Left colon (tissue), 2 donors: ENCODE data around the gene TNFSF12. TPM values are rescaled to one million over a fixed set of nuclear protein-coding genes. Genes with fewer than 3 reads are reported as not detected.

Experiments
- ATAC-seq: fragments of 200-7000 bp; cut with Tn5 transposase; one replicate; pipeline ENCODE4 v1.9.1; 2020; ENCODE audit warnings: mild to moderate bottlenecking, moderate library complexity
- DNase-seq, 2 donors: peaks; one replicate each; pipeline ENCODE4 v3.0.0-alpha.2; 2020
- intact Hi-C, 2 donors: fragments of 100-400 bp; cut with DNase I in 1 of 2; cut with micrococcal nuclease in 1 of 2; formaldehyde crosslinking; loops; one replicate each; pipeline versions ENCODE4 v1.11.2 to v1.14.0; 2022; cut with DNase I, micrococcal nuclease
- total RNA-seq, 2 donors: library from RNA; stranded (reverse); fragmentation: NEBNext Ultra II Directional; extraction: Animal tissue kit (Norgen Biotek cat#: 25700); gene quantifications; one replicate each; pipeline ENCODE4 v1.2.1, GENCODE V29; 2021
- donor health status: DM: no; HTN: no; CAD: no.
- donor health status: DM: yes; HTN: yes; CAD: no.

TNFSF12 gene
- total RNA-seq, 2 donors from 2014 or later = 9.8 to 17.3 TPM

- no peak for DNase-seq
- ATAC-seq = no peak
- intact Hi-C loops = no loop called here
Observed at GRCh38 chr17:7538050-7538449, 10.8 kb upstream of the TNFSF12 start.

- intact Hi-C loops = no loop called here
- DNase-seq (no peak), ATAC-seq (no peak)
Observed at GRCh38 chr17:7538891-7539545, 9.8 kb upstream of the TNFSF12 start.

- ATAC-seq (no peak), DNase-seq (no peak)
- intact Hi-C loops = no loop called here
Observed at GRCh38 chr17:7541074-7541621, 7.7 kb upstream of the TNFSF12 start.

DNA sequence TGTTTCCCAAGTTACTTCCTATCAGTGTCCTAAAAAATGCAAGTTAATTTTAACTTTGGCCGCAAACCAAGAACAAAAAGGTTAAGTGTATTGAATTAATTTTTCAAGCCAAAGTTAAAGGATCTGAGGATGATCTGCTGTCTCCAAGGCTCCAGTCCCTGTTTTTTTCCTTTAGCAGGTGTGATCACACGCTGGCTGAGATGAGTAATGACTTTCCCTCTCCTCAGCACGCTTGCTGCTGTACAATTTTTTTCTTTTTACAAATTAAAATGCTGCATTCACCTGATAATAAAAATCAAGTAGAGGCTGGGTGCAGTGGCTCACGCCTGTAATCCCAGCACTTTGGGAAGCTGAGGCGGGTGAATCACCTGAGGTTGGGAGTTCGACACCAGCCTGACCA lies 3.9 kb upstream of the TNFSF12 start:
- intact Hi-C loops = no loop called here
- no peak for DNase-seq
- no peak for ATAC-seq

GRCh38 chr17:7549401-7550055 lies 670 bp downstream of the TNFSF12 start:
- intact Hi-C loops = no loop called here
- peak; percentile 74 for ATAC-seq
- DNase-seq = peak; percentile 63 to 72

DNA sequence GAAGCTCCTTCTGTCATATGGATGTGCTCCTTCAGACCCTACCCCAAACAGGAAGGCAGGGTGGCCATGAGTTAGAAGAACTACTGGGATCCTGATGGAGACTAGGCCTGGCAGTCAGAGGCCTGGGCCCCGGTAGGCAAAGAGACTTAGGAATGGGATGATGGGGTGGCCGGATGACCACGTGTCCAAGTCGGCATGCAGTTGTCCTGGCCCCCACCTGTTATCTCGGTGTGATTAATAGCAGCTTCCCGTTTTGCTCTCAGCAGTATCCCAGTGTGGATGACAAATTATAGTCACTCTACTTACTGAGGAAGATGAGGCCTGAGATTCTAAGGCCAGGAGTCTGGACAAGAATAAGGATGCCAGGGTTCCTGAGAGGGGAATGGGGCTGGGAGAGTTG lies 1.5 kb downstream of the TNFSF12 start:
- no peak for ATAC-seq
- intact Hi-C loops = no loop called here

GRCh38 chr17:7551396-7551795 lies 2.5 kb downstream of the TNFSF12 start:
- no peak for DNase-seq
- intact Hi-C loops = no loop called here
- no peak for ATAC-seq

More for the DNA sequence above, 1.5 kb downstream of the TNFSF12 start:
- DNase-seq = no peak

GRCh38 chr17:7552621-7553051 lies 3.8 kb downstream of the TNFSF12 start:
- ATAC-seq = no peak
- no peak for DNase-seq
- intact Hi-C loops = no loop called here

- no peak for ATAC-seq
- no peak for DNase-seq
- intact Hi-C loops = no loop called here
Observed at GRCh38 chr17:7553356-7553755, 4.5 kb downstream of the TNFSF12 start.

- ATAC-seq (no peak), DNase-seq (no peak)
- intact Hi-C loops = no loop called here
Observed at GRCh38 chr17:7555320-7555948, 6.6 kb downstream of the TNFSF12 start.

DNA sequence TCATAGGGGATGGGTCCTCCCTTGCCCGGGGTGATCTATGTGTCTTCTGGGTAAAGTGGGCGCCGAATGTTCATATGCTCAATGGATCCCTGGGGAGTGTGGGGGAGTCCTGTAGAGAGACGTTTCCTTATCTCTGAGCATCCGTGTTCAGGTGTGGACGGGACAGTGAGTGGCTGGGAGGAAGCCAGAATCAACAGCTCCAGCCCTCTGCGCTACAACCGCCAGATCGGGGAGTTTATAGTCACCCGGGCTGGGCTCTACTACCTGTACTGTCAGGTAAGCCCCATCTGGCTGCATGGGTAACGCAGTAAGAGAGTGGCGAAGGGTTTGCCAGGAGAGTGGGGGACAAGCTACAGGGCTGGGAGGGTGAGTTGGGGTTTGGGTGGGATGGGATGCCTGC lies 7.8 kb downstream of the TNFSF12 start:
- DNase-seq = peak; percentile 72 to 76
- intact Hi-C loops = no loop called here

DNA sequence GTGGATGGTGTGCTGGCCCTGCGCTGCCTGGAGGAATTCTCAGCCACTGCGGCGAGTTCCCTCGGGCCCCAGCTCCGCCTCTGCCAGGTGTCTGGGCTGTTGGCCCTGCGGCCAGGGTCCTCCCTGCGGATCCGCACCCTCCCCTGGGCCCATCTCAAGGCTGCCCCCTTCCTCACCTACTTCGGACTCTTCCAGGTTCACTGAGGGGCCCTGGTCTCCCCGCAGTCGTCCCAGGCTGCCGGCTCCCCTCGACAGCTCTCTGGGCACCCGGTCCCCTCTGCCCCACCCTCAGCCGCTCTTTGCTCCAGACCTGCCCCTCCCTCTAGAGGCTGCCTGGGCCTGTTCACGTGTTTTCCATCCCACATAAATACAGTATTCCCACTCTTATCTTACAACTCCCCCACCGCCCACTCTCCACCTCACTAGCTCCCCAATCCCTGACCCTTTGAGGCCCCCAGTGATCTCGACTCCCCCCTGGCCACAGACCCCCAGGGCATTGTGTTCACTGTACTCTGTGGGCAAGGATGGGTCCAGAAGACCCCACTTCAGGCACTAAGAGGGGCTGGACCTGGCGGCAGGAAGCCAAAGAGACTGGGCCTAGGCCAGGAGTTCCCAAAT lies 8.4 kb downstream of the TNFSF12 start:
- intact Hi-C loops = no loop called here
- ATAC-seq = peak; percentile 46
- DNase-seq = peak; percentile 68 to 83

More for the DNA sequence above, 7.8 kb downstream of the TNFSF12 start:
- ATAC-seq = peak; percentile 40

GRCh38 chr17:7557775-7558543 lies 9.1 kb downstream of the TNFSF12 start:
- intact Hi-C loops = no loop called here
- peak; percentile 67 for ATAC-seq
- DNase-seq = peak; percentile 91 to 97

- intact Hi-C loops = no loop called here
- DNase-seq (peak; percentile 74 to 76), ATAC-seq (peak; percentile 42)
Observed at GRCh38 chr17:7558544-7559319, 9.9 kb downstream of the TNFSF12 start, which contains the start of gene TNFSF13. Gene TNFSF13, plus strand, starts transcription at chr17:7558750. Its CDS starts 290 bp downstream, at chr17:7559040.

- ATAC-seq = no peak
Observed at GRCh38 chr17:7559320-7560171, 10.7 kb downstream of the TNFSF12 start.

DNA sequence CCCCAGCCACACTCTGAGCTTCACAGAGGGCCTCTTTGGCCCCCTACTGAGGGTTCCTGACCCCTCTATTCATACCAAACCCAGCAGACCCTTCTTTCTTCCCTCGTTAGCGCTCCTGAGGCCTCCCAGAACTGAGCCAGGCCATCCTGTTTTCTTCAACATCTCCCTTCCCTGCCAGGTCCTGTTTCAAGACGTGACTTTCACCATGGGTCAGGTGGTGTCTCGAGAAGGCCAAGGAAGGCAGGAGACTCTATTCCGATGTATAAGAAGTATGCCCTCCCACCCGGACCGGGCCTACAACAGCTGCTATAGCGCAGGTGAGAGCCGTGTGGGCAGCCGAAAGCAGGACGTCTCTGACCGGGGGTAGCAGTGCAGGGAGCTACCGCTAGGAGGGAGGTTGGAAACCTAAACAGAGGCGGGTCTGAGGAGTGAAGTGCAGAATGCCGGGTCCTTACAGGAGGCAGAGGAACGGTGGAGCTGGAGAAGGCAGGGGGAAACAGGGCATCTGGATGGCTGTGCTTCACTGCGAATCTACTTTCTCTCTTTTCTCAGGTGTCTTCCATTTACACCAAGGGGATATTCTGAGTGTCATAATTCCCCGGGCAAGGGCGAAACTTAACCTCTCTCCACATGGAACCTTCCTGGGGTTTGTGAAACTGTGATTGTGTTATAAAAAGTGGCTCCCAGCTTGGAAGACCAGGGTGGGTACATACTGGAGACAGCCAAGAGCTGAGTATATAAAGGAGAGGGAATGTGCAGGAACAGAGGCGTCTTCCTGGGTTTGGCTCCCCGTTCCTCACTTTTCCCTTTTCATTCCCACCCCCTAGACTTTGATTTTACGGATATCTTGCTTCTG lies 11.5 kb downstream of the TNFSF12 start:
- DNase-seq (peak; percentile 80 to 88), ATAC-seq (peak; percentile 41)
- intact Hi-C loops = loop anchor here in 1 of 2 donors (2.0 kb wide), 1 partner anchor 46 kb away; no protein-coding TSS in a partner anchor

More at GRCh38 chr17:7559320-7560171, 10.7 kb downstream of the TNFSF12 start:
- peak; percentile 71 to 80 for DNase-seq
- intact Hi-C loops = loop anchor here in 1 of 2 donors (2.0 kb wide), 1 partner anchor 45 kb away; no protein-coding TSS in a partner anchor
